AG04449 (cell line): Measurements from ENCODE around the gene STAT6.

Experiments used
- CTCF ChIA-PET: fragments of 350-600 bp; formaldehyde crosslinking; extraction: SDS; loops from one replicate; lab custom pipeline; 2021; ENCODE audit warnings: antibody characterized with exemption; lab: Yijun Ruan, JAX
- POLR2A ChIA-PET: fragments of 400-600, 350-600 bp; formaldehyde crosslinking; extraction: SDS; loops from one replicate; lab custom pipeline; 2020; ENCODE audit warnings: antibody characterized with exemption, inconsistent platforms; lab: Yijun Ruan, JAX
- DNase-seq: peaks from one replicate; pipeline ENCODE4 v3.0.0-alpha.2; 2010; ENCODE audit warnings: low read depth, low spot score
- H3K4me3 ChIP-seq: 2 replicates; pipeline ENCODE4 v1.5.1; 2011; ENCODE audit warnings: low read depth, mild to moderate bottlenecking, control low read depth, low read length
- TF ChIP-seq, protein P1 (sequence below): IDR thresholded peaks from one replicate; pipeline ENCODE4 v1.5.1; 2011; ENCODE audit warnings: mild to moderate bottlenecking, moderate library complexity, low read length, control low read depth, inconsistent platforms; ENCODE audit not compliant: insufficient read depth; ENCODE audit errors: missing control alignments

The STAT6 gene, protein sequence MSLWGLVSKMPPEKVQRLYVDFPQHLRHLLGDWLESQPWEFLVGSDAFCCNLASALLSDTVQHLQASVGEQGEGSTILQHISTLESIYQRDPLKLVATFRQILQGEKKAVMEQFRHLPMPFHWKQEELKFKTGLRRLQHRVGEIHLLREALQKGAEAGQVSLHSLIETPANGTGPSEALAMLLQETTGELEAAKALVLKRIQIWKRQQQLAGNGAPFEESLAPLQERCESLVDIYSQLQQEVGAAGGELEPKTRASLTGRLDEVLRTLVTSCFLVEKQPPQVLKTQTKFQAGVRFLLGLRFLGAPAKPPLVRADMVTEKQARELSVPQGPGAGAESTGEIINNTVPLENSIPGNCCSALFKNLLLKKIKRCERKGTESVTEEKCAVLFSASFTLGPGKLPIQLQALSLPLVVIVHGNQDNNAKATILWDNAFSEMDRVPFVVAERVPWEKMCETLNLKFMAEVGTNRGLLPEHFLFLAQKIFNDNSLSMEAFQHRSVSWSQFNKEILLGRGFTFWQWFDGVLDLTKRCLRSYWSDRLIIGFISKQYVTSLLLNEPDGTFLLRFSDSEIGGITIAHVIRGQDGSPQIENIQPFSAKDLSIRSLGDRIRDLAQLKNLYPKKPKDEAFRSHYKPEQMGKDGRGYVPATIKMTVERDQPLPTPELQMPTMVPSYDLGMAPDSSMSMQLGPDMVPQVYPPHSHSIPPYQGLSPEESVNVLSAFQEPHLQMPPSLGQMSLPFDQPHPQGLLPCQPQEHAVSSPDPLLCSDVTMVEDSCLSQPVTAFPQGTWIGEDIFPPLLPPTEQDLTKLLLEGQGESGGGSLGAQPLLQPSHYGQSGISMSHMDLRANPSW

DNA sequence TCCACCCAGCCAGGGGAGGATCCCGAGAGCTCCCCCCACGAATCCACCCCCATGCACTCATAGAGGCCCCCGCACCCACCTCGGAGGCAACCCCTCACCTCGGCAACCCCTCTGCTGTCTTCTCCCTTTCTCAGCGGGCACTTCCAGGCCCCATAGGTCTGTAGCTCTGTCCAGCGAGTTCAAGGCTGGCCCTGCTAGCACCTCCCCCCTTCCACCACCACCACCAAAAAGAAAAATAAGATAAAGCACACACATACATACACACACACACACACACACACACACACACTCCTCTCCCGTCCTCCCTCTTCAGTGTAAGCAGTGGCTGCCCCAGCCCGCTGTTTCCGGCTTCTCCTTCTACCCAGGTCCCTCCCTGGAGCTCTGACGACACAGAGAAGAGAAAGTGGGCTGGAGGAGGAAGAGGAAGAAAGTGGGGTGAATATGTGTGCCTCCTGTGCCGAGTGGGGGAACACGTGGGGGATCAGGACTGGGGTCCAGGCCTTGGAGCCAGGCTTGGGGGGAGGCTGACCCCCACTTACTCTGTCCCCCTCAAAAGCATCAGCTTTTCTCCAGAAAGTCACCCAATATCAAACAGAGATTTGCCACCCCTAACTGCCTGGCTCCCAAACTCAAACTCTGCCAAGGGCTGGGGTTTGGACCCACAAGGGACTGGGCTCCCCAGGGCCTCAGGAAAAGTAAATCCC, at the start of gene STAT6:
Gene STAT6 (minus strand): TSS at position 332 of the 704 bp plus-strand sequence. CDS start 3,084 bp downstream, outside the sequence.
- TF ChIP-seq, protein P1, sequence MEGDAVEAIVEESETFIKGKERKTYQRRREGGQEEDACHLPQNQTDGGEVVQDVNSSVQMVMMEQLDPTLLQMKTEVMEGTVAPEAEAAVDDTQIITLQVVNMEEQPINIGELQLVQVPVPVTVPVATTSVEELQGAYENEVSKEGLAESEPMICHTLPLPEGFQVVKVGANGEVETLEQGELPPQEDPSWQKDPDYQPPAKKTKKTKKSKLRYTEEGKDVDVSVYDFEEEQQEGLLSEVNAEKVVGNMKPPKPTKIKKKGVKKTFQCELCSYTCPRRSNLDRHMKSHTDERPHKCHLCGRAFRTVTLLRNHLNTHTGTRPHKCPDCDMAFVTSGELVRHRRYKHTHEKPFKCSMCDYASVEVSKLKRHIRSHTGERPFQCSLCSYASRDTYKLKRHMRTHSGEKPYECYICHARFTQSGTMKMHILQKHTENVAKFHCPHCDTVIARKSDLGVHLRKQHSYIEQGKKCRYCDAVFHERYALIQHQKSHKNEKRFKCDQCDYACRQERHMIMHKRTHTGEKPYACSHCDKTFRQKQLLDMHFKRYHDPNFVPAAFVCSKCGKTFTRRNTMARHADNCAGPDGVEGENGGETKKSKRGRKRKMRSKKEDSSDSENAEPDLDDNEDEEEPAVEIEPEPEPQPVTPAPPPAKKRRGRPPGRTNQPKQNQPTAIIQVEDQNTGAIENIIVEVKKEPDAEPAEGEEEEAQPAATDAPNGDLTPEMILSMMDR, result no peak
- ChIA-PET CTCF (interaction anchor here (0.7 to 13.0 kb wide), 31 partner anchors 13 to 360 kb away, joined by 3 to 218 read pairs (median 11); partner anchors contain the start of genes LRP1, NAB2, NEMP1 and STAC3), POLR2A (interaction anchor here (0.6 to 7.7 kb wide), 19 partner anchors 13 to 348 kb away, joined by 3 to 81 read pairs (median 5); partner anchors contain the start of genes LRP1, NAB2, NEMP1 and SHMT2)
- peak within 1 kb of the TSS; percentile 73 for H3K4me3 ChIP-seq
- no peak for DNase-seq

DNA sequence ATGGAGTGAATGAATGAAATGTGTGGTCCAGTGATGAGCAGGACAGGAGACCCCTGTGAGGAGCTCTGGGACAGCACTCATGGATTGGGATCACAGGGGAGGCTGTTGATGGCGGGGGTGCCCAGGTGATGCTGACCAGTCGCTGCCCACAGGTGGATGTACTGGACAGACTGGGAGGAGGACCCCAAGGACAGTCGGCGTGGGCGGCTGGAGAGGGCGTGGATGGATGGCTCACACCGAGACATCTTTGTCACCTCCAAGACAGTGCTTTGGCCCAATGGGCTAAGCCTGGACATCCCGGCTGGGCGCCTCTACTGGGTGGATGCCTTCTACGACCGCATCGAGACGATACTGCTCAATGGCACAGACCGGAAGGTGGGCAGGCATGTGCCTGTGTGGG, 49.6 kb upstream of the STAT6 start:
- TF ChIP-seq, protein P1, result no peak
- POLR2A ChIA-PET, result interaction anchor here (1.5 kb wide), 1 partner anchor 9 kb away, joined by 4 read pairs; no protein-coding TSS in a partner anchor
- CTCF ChIA-PET, result interaction anchor here (3.2 kb wide), 2 partner anchors 15 to 37 kb away, joined by 18 to 20 read pairs; no protein-coding TSS in a partner anchor
- H3K4me3 ChIP-seq, result no peak overlapping the region
- DNase-seq, result no peak

GRCh38 chr12:57160040-57160439, 48.9 kb upstream of the STAT6 start:
- no peak for DNase-seq
- H3K4me3 ChIP-seq, result no peak overlapping the region
- POLR2A ChIA-PET, result interaction anchor here (0.6 to 1.5 kb wide), 2 partner anchors 8 to 12 kb away, joined by 3 to 4 read pairs; no protein-coding TSS in a partner anchor
- TF ChIP-seq, protein P1, result no peak
- CTCF ChIA-PET, result interaction anchor here (1.0 to 3.2 kb wide), 5 partner anchors 13 to 54 kb away, joined by 3 to 20 read pairs (median 9); partner anchors contain the start of gene STAT6

- no peak overlapping the region for H3K4me3 ChIP-seq
- TF ChIP-seq, protein P1, result no peak
- ChIA-PET POLR2A (no interaction called here), CTCF (interaction anchor here (1.0 to 3.2 kb wide), 4 partner anchors 14 to 47 kb away, joined by 6 to 20 read pairs (median 14); partner anchors contain the start of gene STAT6)
- DNase-seq, result no peak
Observed at GRCh38 chr12:57159311-57159710, 48.1 kb upstream of the STAT6 start.

DNA sequence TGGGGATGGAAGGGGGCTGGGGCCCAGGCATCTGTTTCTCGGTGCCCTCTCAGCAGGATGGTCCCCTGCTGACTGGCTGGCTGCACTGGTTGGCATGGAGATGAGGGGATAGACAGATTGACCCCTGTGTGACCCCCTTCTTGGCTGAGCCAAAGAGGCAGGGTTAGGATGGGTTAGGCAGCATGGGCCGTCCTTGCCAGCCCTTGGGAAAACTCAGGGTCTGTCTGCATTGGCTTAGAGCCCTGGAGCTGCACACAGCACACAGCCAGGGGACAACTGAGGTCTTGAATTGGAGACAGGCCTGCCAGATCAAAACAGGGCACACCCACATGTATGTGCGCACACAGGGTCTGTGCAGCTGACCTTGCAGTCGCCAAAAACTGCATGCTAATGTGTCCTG, 47.5 kb upstream of the STAT6 start:
- DNase-seq, result no peak
- POLR2A ChIA-PET, result no interaction called here
- H3K4me3 ChIP-seq, result no peak overlapping the region
- CTCF ChIA-PET, result interaction anchor here (1.3 to 3.2 kb wide), 5 partner anchors 8 to 35 kb away, joined by 5 to 20 read pairs (median 14); no protein-coding TSS in a partner anchor
- TF ChIP-seq, protein P1, result no peak
